Ammon's horn (tissue), 1 donor: Measurements from ENCODE around the gene PRDM13.
"Not testable (repeated sequence)": the region's sequence is repeated elsewhere in the genome, so short reads cannot be mapped to it uniquely, and the experiment has no call there.

Experiments used
- DNase-seq: peaks from one replicate; pipeline ENCODE4 v3.0.0-alpha.2; 2016; ENCODE audit warnings: low spot score

Gene PRDM13

GRCh38 chr6:99629293-99629692, 22.7 kb downstream of the PRDM13 start:
- no peak for DNase-seq

- no peak for DNase-seq
Measured at GRCh38 chr6:99637629-99638028, 31.0 kb downstream of the PRDM13 start.

- DNase-seq = not testable (repeated sequence)
Measured at GRCh38 chr6:99638358-99638757, 31.7 kb downstream of the PRDM13 start.

GRCh38 chr6:99641270-99641669, 34.6 kb downstream of the PRDM13 start:
- no peak for DNase-seq

GRCh38 chr6:99645986-99646385, 39.4 kb downstream of the PRDM13 start:
- no peak for DNase-seq

- DNase-seq = not testable (repeated sequence)
Measured at GRCh38 chr6:99650091-99650571, 43.5 kb downstream of the PRDM13 start.

- peak; percentile 10 for DNase-seq
Measured at GRCh38 chr6:99660206-99660605, 53.6 kb downstream of the PRDM13 start.

GRCh38 chr6:99661870-99662269, 55.2 kb downstream of the PRDM13 start:
- DNase-seq = no peak

GRCh38 chr6:99662616-99663015, 56.0 kb downstream of the PRDM13 start:
- DNase-seq = no peak
